ENCODE data around the gene ADRB1. TPM values are rescaled to one million over a fixed set of nuclear protein-coding genes. Genes with fewer than 3 reads are reported as not detected.

Gene ADRB1
- polyA plus RNA-seq, 1 of the 3 experiments (the other 2 are of a cell fraction), result not detected

GRCh38 chr10:114015708-114016107 lies 28.0 kb upstream of the ADRB1 start:
- Histone ChIP-seq H3K9ac (no peak overlapping the region), H3K9me2 (no peaks in the 10 kb centered on the region), H3K9me3 (no peaks in the 10 kb centered on the region), H3K27ac (ENCODE audit: low read depth in 2 of 2, low read length in 1 of 2) (no peak overlapping the region), H3K36me3 (replicated peaks in 1 of 2; ENCODE audit: control insufficient read depth in 1 of 2, insufficient read depth in 2 of 2, low read length in 1 of 2) (no peaks in the 10 kb centered on the region), H3K79me2 (ENCODE audit: insufficient read depth) (no peaks in the 10 kb centered on the region), H3F3A (replicated peaks; ENCODE audit: insufficient read depth) (no peaks in the 10 kb centered on the region), H3K4me2 (no peak overlapping the region), H2AFZ (ENCODE audit: low read depth) (no peak overlapping the region), H4K20me1 (ENCODE audit: insufficient read depth) (no peaks in the 10 kb centered on the region), H3K4me3 (ENCODE audit: low read depth in 2 of 2, low read length in 1 of 2) (no peak overlapping the region), H3K27me3 (ENCODE audit: insufficient read depth) (no peaks in the 10 kb centered on the region; the same call in 1 of the 2 replicates), H3K4me1 (ENCODE audit: control insufficient read depth in 1 of 2, insufficient read depth in 2 of 2, low read depth in 1 of 2, low read length in 1 of 2) (no peaks in the 10 kb centered on the region)
- TF ChIP-seq, protein P1, sequence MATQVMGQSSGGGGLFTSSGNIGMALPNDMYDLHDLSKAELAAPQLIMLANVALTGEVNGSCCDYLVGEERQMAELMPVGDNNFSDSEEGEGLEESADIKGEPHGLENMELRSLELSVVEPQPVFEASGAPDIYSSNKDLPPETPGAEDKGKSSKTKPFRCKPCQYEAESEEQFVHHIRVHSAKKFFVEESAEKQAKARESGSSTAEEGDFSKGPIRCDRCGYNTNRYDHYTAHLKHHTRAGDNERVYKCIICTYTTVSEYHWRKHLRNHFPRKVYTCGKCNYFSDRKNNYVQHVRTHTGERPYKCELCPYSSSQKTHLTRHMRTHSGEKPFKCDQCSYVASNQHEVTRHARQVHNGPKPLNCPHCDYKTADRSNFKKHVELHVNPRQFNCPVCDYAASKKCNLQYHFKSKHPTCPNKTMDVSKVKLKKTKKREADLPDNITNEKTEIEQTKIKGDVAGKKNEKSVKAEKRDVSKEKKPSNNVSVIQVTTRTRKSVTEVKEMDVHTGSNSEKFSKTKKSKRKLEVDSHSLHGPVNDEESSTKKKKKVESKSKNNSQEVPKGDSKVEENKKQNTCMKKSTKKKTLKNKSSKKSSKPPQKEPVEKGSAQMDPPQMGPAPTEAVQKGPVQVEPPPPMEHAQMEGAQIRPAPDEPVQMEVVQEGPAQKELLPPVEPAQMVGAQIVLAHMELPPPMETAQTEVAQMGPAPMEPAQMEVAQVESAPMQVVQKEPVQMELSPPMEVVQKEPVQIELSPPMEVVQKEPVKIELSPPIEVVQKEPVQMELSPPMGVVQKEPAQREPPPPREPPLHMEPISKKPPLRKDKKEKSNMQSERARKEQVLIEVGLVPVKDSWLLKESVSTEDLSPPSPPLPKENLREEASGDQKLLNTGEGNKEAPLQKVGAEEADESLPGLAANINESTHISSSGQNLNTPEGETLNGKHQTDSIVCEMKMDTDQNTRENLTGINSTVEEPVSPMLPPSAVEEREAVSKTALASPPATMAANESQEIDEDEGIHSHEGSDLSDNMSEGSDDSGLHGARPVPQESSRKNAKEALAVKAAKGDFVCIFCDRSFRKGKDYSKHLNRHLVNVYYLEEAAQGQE (IDR thresholded peaks at IDR 0.05; ENCODE audit: low read depth, low read length), result no peak
- TF ChIP-seq FOSL2 (IDR thresholded peaks at IDR 0.05; ENCODE audit: borderline replicate concordance, low read depth) (no peak), MAX (IDR thresholded peaks at IDR 0.05; ENCODE audit: low read depth) (no peak), RFX5 (IDR thresholded peaks at IDR 0.05; ENCODE audit: low read length) (no peak)
- no peak for DNase-seq
- POLR2A ChIA-PET, result no interaction called here
- CTCF ChIA-PET, result no interaction called here
- 3% methylated on average over 1 of the region's 1 CpG for WGBS (ENCODE audit: low lambda C conversion rate)

GRCh38 chr10:114017271-114017670 lies 26.4 kb upstream of the ADRB1 start:
- Histone ChIP-seq H3K9ac (no peak overlapping the region), H3K9me3 (no peaks in the 10 kb centered on the region), H3K4me3 (ENCODE audit: low read depth in 2 of 2, low read length in 1 of 2) (no peak overlapping the region), H3K79me2 (ENCODE audit: insufficient read depth) (no peaks in the 10 kb centered on the region), H3K27ac (ENCODE audit: low read depth in 2 of 2, low read length in 1 of 2) (no peak overlapping the region), H2AFZ (ENCODE audit: low read depth) (no peak overlapping the region), H4K20me1 (ENCODE audit: insufficient read depth) (no peaks in the 10 kb centered on the region), H3F3A (replicated peaks; ENCODE audit: insufficient read depth) (no peaks in the 10 kb centered on the region), H3K4me2 (no peak overlapping the region), H3K27me3 (ENCODE audit: insufficient read depth) (no peaks in the 10 kb centered on the region; the same call in 1 of the 2 replicates), H3K9me2 (no peaks in the 10 kb centered on the region), H3K36me3 (replicated peaks in 1 of 2; ENCODE audit: control insufficient read depth in 1 of 2, insufficient read depth in 2 of 2, low read length in 1 of 2) (no peaks in the 10 kb centered on the region), H3K4me1 (ENCODE audit: control insufficient read depth in 1 of 2, insufficient read depth in 2 of 2, low read depth in 1 of 2, low read length in 1 of 2) (peaks cover 0 to under 1% of the 10 kb centered on the region in 2 experiments; a peak in 1 of 4 replicates)
- POLR2A ChIA-PET, result no interaction called here
- no peak for DNase-seq
- CTCF ChIA-PET, result interaction anchor here (0.9 to 1.2 kb wide), 2 partner anchors 14 to 15 kb away, joined by 3 to 5 read pairs; no protein-coding TSS in a partner anchor
- 56% methylated on average over 6 of the region's 6 CpGs for WGBS (ENCODE audit: low lambda C conversion rate)
- TF ChIP-seq USF2 (IDR thresholded peaks at IDR 0.05; ENCODE audit: borderline replicate concordance, low read depth, low read length), result no peak
- TF ChIP-seq NRF1 (IDR thresholded peaks at IDR 0.05; ENCODE audit: low read depth, low read length), result no peak
- no peak for TF ChIP-seq POLR2AphosphoS5 (IDR thresholded peaks at IDR 0.05; ENCODE audit: low read depth, low read length)
- TF ChIP-seq RFX5 (IDR thresholded peaks at IDR 0.05; ENCODE audit: low read length), result no peak
- no peak for TF ChIP-seq SMC3 (IDR thresholded peaks at IDR 0.05; ENCODE audit: low read depth, low read length)
- TF ChIP-seq GATA2 (CRISPR knock-in tag; IDR thresholded peaks at IDR 0.05), result no peak
- no peak for TF ChIP-seq FOXM1 (IDR thresholded peaks at IDR 0.05; ENCODE audit: low read depth)

Measured in SK-N-SH (cell line).